H9 (cell line): ENCODE results near the gene GCHFR. TPM values are rescaled to one million over a fixed set of nuclear protein-coding genes. Genes with fewer than 3 reads are reported as not detected.

Experiments
- DNase-seq: peaks from one replicate; pipeline ENCODE4 v3.0.0-alpha.2; 2017
- H2AFZ ChIP-seq: one replicate; pipeline ENCODE4 v1.6.1; 2013; ENCODE audit warnings: mild to moderate bottlenecking, low read length, control low read depth, moderate library complexity
- H2AK5ac ChIP-seq: 2 replicates; pipeline ENCODE4 v1.6.1; 2013; ENCODE audit warnings: low read length, control low read depth, mixed read lengths; ENCODE audit not compliant: insufficient read length
- H2BK120ac ChIP-seq: one replicate; pipeline ENCODE4 v1.6.1; 2013; ENCODE audit warnings: low read depth, mild to moderate bottlenecking, low read length, control low read depth, inconsistent platforms; ENCODE audit not compliant: poor library complexity, severe bottlenecking
- H2BK12ac ChIP-seq: 2 replicates; pipeline ENCODE4 v1.6.1; 2013; ENCODE audit warnings: low read length, control low read depth, mixed read lengths, low read depth; ENCODE audit not compliant: insufficient read length
- H2BK15ac ChIP-seq: 2 replicates; pipeline ENCODE4 v1.6.1; 2013; ENCODE audit warnings: low read depth, low read length, control low read depth
- H2BK20ac ChIP-seq: one replicate; pipeline ENCODE4 v1.6.1; 2013; ENCODE audit warnings: low read depth, mild to moderate bottlenecking, low read length, control low read depth, inconsistent platforms; ENCODE audit not compliant: poor library complexity, severe bottlenecking
- H2BK5ac ChIP-seq: 2 replicates; pipeline ENCODE4 v1.6.1; 2013; ENCODE audit warnings: low read length, control low read depth, mixed read lengths; ENCODE audit not compliant: insufficient read length
- H3K14ac ChIP-seq: 2 replicates; pipeline ENCODE4 v1.6.1; 2013; ENCODE audit warnings: low read length, control low read depth; ENCODE audit not compliant: insufficient read depth
- H3K18ac ChIP-seq: 2 replicates; pipeline ENCODE4 v1.6.1; 2013; ENCODE audit warnings: low read depth, mild to moderate bottlenecking, mixed read lengths, low read length, control low read depth; ENCODE audit not compliant: insufficient read length
- H3K23ac ChIP-seq: 2 replicates; pipeline ENCODE4 v1.6.1; 2013; ENCODE audit warnings: low read length, control low read depth, mixed read lengths, low read depth; ENCODE audit not compliant: insufficient read length
- H3K23me2 ChIP-seq: 2 replicates; pipeline ENCODE4 v1.6.1; 2013; ENCODE audit warnings: low read depth, mild to moderate bottlenecking, mixed read lengths, low read length, control low read depth; ENCODE audit not compliant: insufficient read length, poor library complexity, severe bottlenecking
- H3K27ac ChIP-seq: 2 replicates; pipeline ENCODE4 v1.5.1; 2013; ENCODE audit warnings: low read length, control low read depth, mixed read lengths, low read depth; ENCODE audit not compliant: insufficient read length
- H3K27me3 ChIP-seq: 2 replicates; pipeline ENCODE4 v1.6.1; 2013; ENCODE audit warnings: low read length, control low read depth, inconsistent platforms; ENCODE audit not compliant: insufficient read depth
- H3K4ac ChIP-seq: 2 replicates; pipeline ENCODE4 v1.6.1; 2013; ENCODE audit warnings: low read depth, mild to moderate bottlenecking, control low read depth, inconsistent platforms, low read length, moderate library complexity
- H3K4me1 ChIP-seq: 2 replicates; pipeline ENCODE4 v1.6.1; 2013; ENCODE audit warnings: low read length, control low read depth, inconsistent platforms; ENCODE audit not compliant: insufficient read depth
- H3K4me2 ChIP-seq: 2 replicates; pipeline ENCODE4 v1.6.1; 2013; ENCODE audit warnings: low read length, control low read depth, mixed read lengths; ENCODE audit not compliant: insufficient read length, insufficient read depth
- H3K56ac ChIP-seq: 2 replicates; pipeline ENCODE4 v1.6.1; 2013; ENCODE audit warnings: low read depth, mild to moderate bottlenecking, mixed read lengths, low read length, control low read depth; ENCODE audit not compliant: insufficient read length
- H3K79me1 ChIP-seq: 2 replicates; pipeline ENCODE4 v1.6.1; 2013; ENCODE audit warnings: low read depth, mild to moderate bottlenecking, moderate library complexity, low read length, control low read depth, inconsistent platforms; ENCODE audit not compliant: insufficient read depth, poor library complexity, severe bottlenecking
- H3K79me2 ChIP-seq: 2 replicates; pipeline ENCODE4 v1.6.1; 2013; ENCODE audit warnings: low read length, control low read depth, inconsistent platforms; ENCODE audit not compliant: insufficient read depth
- H3K9ac ChIP-seq: 2 replicates; pipeline ENCODE4 v1.6.1; 2013; ENCODE audit warnings: low read length, control low read depth, mixed read lengths; ENCODE audit not compliant: insufficient read length; ENCODE audit errors: extremely low read depth
- H3K9me3 ChIP-seq: one replicate; pipeline ENCODE4 v1.6.1; 2013; ENCODE audit warnings: low read depth, low read length, inconsistent platforms; ENCODE audit not compliant: control insufficient read depth
- H3T11ph ChIP-seq: one replicate; pipeline ENCODE4 v1.6.1; 2013; ENCODE audit warnings: mild to moderate bottlenecking, low read length, control low read depth, inconsistent platforms
- H4K20me1 ChIP-seq: one replicate; pipeline ENCODE4 v1.6.1; 2013; ENCODE audit not compliant: control insufficient read depth, insufficient read length, insufficient read depth
- H4K5ac ChIP-seq: 2 replicates; pipeline ENCODE4 v1.6.1; 2013; ENCODE audit warnings: low read depth, mild to moderate bottlenecking, mixed read lengths, low read length, control low read depth; ENCODE audit not compliant: insufficient read length
- H4K8ac ChIP-seq: replicated peaks from 2 replicates; pipeline ENCODE4 v1.6.1; 2013; ENCODE audit warnings: low read length, control low read depth, mixed read lengths, low read depth; ENCODE audit not compliant: insufficient read length
- H4K91ac ChIP-seq: 2 replicates; pipeline ENCODE4 v1.6.1; 2013; ENCODE audit warnings: low read depth, mild to moderate bottlenecking, moderate library complexity, mixed read lengths, low read length, control low read depth; ENCODE audit not compliant: insufficient read length
- H3K27ac Mint-ChIP-seq, 3 experiments: 2 replicates in 2 of 3; 3 replicates in 1 of 3; pipeline ENCODE4 v1.8.0; 2020 to 2021; ENCODE audit warnings: mixed read lengths in 3 of 3, mild to moderate bottlenecking in 1 of 3, moderate library complexity in 1 of 3
- H3K27me3 Mint-ChIP-seq: 2 replicates; pipeline ENCODE4 v1.8.0; 2021; ENCODE audit warnings: low read depth, mild to moderate bottlenecking, moderate library complexity, mixed read lengths
- H3K36me3 Mint-ChIP-seq, 3 experiments: 2 replicates in 2 of 3; 3 replicates in 1 of 3; pipeline ENCODE4 v1.8.0; 2020 to 2021; ENCODE audit warnings: low read depth in 3 of 3, mixed read lengths in 3 of 3; ENCODE audit not compliant: insufficient read depth in 1 of 3
- H3K4me1 Mint-ChIP-seq, 2 experiments: 2 replicates each; pipeline ENCODE4 v1.8.0; 2020; ENCODE audit warnings: mixed read lengths in 2 of 2
- H3K4me3 Mint-ChIP-seq, 2 experiments: 2 replicates in 1 of 2; 3 replicates in 1 of 2; pipeline ENCODE4 v1.8.0; 2020 to 2021; ENCODE audit warnings: mild to moderate bottlenecking in 2 of 2, mixed read lengths in 2 of 2, moderate library complexity in 1 of 2
- H3K9me3 Mint-ChIP-seq, 2 experiments: 2 replicates in 1 of 2; 3 replicates in 1 of 2; pipeline ENCODE4 v1.8.0; 2020; ENCODE audit warnings: mild to moderate bottlenecking in 2 of 2, mixed read lengths in 2 of 2, moderate library complexity in 1 of 2
- CTCF ChIP-seq: fragments of 200-600 bp; sonication (generic); conservative IDR thresholded peaks from 3 replicates; pipeline ENCODE4 v1.8.0; 2021; ENCODE audit warnings: antibody characterized with exemption, mild to moderate bottlenecking
- WGBS: extraction: QIAGEN DNeasy Blood & Tissue Kit; methylation state at CpG from one replicate; pipeline ENCODE4 v1.1.7; 2013; ENCODE audit warnings: missing lambda C conversion rate, low lambda C conversion rate, mixed read lengths; ENCODE audit not compliant: insufficient read length; ENCODE audit errors: extremely low coverage; 5-methylcytosine and 5-hydroxymethylcytosine counted together
- total RNA-seq: library from RNA; stranded (reverse); gene quantifications from 2 replicates; pipeline ENCODE4 v1.2.1, GENCODE V29; 2021

GCHFR gene
- total RNA-seq, 1 experiment from 2014 or later = 37.0 TPM

GRCh38 chr15:40754574-40754882 lies 9.3 kb upstream of the GCHFR start:
- no peak overlapping the region for H2BK120ac ChIP-seq
- Mint-ChIP-seq H3K27me3 (no peaks in the 10 kb centered on the region), H3K4me3 (peak overlapping the region; percentile 94), H3K27ac (peak overlapping the region in 1 of 3 experiments; percentile 83; a peak in 4 of 7 replicates), H3K36me3 (peaks cover 4 to 17% (median 11%) of the 10 kb centered on the region in 3 experiments; a peak in 5 of 7 replicates), H3K4me1 (peaks cover 8 to 18% of the 10 kb centered on the region in 2 experiments), H3K9me3 (no peaks in the 10 kb centered on the region)
- no peak for DNase-seq
- no CpG with 5 or more reads among the region's 22 CpGs for WGBS
- H3K23me2 ChIP-seq = peaks cover 3% of the 10 kb centered on the region
- H2BK15ac ChIP-seq = no peak overlapping the region
- H3K27me3 ChIP-seq = no peaks in the 10 kb centered on the region
- peak overlapping the region; percentile 77 for H3K4me2 ChIP-seq
- no peaks in the 10 kb centered on the region for H4K20me1 ChIP-seq
- H3K4ac ChIP-seq = no peak overlapping the region
- H2AFZ ChIP-seq = no peak overlapping the region
- no peak overlapping the region for H3K18ac ChIP-seq
- no peak overlapping the region for H4K5ac ChIP-seq
- no peak overlapping the region for H2AK5ac ChIP-seq
- no peak overlapping the region for H4K8ac ChIP-seq
- H3K23ac ChIP-seq = no peak overlapping the region
- no peaks in the 10 kb centered on the region for H3K9me3 ChIP-seq
- no peak overlapping the region for H3T11ph ChIP-seq
- no peaks in the 10 kb centered on the region for H3K79me2 ChIP-seq
- no peak overlapping the region for H2BK12ac ChIP-seq
- peak overlapping the region; percentile 61 for H3K9ac ChIP-seq
- H2BK5ac ChIP-seq = no peak overlapping the region
- TF ChIP-seq CTCF = no peak
- no peak overlapping the region for H3K27ac ChIP-seq
- no peak overlapping the region for H4K91ac ChIP-seq
- H3K79me1 ChIP-seq = no peaks in the 10 kb centered on the region
- H2BK20ac ChIP-seq = no peak overlapping the region
- no peak overlapping the region; the same call in 1 of the 2 replicates for H3K14ac ChIP-seq
- no peak overlapping the region for H3K56ac ChIP-seq
- H3K4me1 ChIP-seq = no peaks in the 10 kb centered on the region
